Measurements from ENCODE around the gene ALK. TPM values are rescaled to one million over a fixed set of nuclear protein-coding genes. Genes with fewer than 3 reads are reported as not detected.

Gene ALK
- total RNA-seq, 4 donors from 2014 or later: 0.85 to 2.4 (median 1.8) TPM

DNA sequence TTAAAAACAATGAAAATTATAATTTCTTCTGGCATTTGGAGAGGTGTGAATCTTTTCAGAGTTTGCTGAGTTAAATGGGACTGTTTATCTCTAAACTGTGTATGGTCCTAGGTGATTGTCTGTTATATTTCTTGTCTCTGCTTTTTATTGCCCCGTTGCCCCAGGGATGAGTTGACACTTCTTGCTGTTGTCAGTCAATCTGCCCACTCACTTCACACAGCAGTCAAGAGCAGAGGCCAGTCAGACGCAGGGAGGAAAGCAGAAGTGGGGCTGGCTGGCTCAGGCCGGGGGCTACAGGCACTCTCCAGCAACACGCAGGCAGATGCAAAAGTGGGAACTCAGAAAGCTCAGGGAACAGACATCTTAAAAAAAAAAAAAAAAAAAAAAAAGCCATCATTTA, 441.0 kb downstream of the ALK start:
- TF ChIP-seq, protein P1, sequence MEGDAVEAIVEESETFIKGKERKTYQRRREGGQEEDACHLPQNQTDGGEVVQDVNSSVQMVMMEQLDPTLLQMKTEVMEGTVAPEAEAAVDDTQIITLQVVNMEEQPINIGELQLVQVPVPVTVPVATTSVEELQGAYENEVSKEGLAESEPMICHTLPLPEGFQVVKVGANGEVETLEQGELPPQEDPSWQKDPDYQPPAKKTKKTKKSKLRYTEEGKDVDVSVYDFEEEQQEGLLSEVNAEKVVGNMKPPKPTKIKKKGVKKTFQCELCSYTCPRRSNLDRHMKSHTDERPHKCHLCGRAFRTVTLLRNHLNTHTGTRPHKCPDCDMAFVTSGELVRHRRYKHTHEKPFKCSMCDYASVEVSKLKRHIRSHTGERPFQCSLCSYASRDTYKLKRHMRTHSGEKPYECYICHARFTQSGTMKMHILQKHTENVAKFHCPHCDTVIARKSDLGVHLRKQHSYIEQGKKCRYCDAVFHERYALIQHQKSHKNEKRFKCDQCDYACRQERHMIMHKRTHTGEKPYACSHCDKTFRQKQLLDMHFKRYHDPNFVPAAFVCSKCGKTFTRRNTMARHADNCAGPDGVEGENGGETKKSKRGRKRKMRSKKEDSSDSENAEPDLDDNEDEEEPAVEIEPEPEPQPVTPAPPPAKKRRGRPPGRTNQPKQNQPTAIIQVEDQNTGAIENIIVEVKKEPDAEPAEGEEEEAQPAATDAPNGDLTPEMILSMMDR (IDR thresholded peaks at IDR 0.05; ENCODE audit: low read depth): no peak

DNA sequence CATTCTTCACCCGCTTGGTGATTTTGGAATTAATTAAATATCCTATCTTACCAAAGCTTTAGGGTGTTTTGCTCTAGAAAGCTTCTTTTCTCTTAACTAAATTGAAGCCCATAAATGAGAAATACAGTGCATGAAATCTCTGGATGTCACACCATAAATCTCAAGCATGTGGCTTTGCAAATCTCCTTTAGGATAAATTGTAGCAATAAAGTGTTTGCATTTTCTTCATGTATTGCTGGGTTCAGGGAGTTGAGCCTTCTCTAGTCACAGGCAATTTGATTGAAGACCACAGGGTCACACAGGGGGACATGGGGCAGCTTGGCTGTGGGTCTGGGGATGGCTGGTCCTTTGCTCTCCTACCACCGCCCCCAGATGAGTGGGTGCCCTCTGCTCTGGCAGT, 442.0 kb downstream of the ALK start:
- TF ChIP-seq, protein P1 (IDR thresholded peaks at IDR 0.05; ENCODE audit: low read depth): no peak

DNA sequence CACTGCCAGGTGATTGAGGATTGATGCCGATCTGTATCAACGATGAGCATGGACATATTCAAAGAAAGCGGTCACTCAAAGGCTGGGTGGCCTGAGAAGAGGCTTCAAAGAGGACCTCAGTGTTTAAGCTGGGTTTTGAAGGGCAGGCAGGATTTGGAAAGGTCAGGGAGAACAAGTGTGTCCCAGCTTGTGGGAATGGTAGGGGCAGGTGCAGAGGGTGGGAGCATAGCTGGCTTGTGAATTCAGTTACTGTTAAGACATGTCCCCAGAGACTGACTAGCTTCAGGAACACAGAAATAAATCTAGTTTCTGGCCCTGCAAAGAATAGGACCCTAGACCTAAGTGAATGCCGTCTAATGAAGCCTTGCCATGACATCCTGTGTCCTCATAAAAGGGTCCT, 442.7 kb downstream of the ALK start:
- TF ChIP-seq, protein P1 (IDR thresholded peaks at IDR 0.05; ENCODE audit: low read depth): no peak

- TF ChIP-seq, protein P1 (IDR thresholded peaks at IDR 0.05; ENCODE audit: low read depth): no peak
Measured at GRCh38 chr2:29477186-29477585, 444.2 kb downstream of the ALK start.

DNA sequence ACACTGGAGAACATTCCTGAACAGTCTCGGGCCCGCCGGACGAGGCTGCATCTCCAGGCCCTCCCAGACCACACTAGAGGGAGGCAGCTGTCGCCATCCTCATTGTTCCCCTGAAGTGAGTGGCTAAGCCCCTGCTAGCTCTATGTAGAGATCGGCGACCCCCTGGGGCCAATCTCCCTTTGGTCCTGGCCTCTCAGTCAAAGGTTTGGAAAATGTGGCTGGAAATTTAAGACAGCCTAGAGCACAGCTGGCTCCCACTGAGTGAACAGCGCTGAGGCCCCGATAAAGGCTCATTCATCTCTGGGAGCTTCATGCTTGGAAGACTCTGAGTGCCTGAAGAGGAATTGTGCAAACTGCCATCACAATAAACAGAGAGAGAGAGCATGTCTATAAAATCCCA, 445.9 kb downstream of the ALK start:
- TF ChIP-seq, protein P1 (IDR thresholded peaks at IDR 0.05; ENCODE audit: low read depth): no peak

GRCh38 chr2:29469961-29470360, 451.4 kb downstream of the ALK start:
- TF ChIP-seq, protein P1 (IDR thresholded peaks at IDR 0.05; ENCODE audit: low read depth): no peak

GRCh38 chr2:29469516-29469915, 451.9 kb downstream of the ALK start:
- TF ChIP-seq, protein P1 (IDR thresholded peaks at IDR 0.05; ENCODE audit: low read depth): no peak
